Measurements from ENCODE around the gene SSH2.

SSH2 gene

DNA sequence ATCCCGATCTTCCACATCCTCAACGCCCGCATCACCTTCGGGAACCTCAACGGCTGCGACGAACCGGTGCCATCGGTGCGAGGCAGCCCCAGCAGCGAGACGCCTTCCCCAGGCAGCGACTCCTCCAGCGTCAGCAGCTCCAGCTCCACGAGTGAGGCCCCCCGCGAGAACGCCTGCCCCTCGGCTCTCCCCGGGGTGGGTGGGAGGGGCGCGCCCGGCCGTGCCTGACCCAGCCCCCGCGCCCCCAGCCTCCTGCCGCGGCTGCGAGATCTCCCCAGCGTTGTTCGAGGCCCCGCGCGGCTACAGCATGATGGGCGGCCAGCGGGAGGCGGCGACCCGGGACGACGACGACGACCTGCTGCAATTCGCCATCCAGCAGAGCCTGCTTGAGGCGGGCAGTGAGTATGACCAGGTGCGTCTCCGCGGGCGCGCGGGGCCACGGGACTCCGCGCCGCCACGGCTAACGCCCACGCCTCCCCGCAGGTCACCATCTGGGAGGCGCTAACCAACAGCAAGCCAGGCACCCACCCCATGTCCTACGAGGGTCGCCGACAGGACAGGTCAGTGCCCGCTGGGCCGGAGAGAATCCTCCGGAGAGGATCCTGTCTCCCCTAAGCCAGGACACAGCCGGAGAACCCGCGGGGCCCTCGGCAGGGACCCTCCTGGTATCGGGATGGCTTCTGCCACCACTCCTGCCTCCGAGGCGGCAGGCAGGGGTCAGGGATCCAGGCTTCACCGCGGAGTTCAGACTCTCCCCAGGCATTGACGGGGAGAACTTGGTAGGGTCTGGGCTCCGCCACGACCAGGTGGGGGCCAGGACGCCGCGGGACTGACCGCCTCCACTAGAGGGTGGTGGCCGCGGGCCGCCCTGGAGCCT, 317.4 kb downstream of the SSH2 start:
- no peaks in the 10 kb centered on the region for H3K27me3 Mint-ChIP-seq
- H3K9me3 Mint-ChIP-seq (ENCODE audit: low read depth) = no peaks in the 10 kb centered on the region
- H3K4me3 Mint-ChIP-seq = peak overlapping the region; percentile 52
- H3K36me3 Mint-ChIP-seq = no peaks in the 10 kb centered on the region
- H3K4me1 Mint-ChIP-seq (ENCODE audit: low read depth) = peaks cover 32% of the 10 kb centered on the region
- no peak overlapping the region for H3K27ac Mint-ChIP-seq

DNA sequence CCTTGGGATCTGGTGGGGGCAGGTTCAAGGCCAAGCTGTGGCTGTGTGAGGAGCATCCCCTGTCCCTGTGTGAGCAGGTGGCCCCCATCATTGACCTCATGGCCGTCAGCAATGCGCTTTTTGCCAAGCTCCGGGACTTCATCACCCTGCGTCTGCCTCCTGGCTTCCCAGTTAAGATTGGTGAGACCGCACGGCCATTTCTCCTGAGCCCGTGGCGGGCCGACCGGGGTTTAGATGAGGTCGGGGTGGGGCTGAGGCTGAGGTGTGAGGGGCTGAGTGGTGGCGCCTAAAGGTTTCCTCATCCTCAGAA, 318.0 kb downstream of the SSH2 start:
- Mint-ChIP-seq H3K4me1 (ENCODE audit: low read depth) (peaks cover 27% of the 10 kb centered on the region), H3K27ac (no peak overlapping the region)

DNA sequence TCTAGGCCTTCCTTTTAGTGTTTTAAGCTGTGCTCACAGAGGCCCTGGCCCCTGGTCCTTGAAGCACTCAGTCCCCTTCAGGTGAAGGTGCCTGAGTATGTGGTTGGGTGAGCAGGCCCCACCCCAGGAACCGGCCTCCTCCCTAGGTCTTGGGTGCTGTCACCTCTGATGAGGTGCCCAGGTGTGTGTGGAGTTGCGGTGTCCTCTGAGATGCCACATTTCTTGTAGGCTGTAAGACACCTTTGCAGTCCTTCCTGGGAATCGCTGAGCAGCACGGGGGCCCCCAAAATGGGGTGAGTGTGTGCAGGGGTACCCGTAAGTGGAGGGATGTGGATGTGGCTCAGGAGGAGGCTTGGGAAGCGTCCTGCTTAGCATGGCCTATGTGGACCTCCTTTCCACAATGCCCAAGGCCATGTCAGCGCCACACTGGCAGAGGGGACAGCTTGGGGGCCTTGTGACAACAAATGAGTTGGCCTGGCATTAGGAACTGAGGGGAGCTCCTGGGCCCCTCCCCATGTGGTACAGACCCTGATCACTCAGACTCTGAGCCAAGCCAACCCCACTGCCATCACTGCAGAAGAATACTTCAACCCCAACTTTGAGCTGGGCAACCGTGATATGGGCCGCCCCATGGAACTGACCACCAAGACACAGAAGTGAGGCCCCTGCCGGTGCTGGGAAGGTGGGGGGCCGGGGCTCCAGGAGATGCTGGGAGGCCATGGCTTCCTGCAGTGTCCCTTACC, 318.5 kb downstream of the SSH2 start:
- H3K4me1 Mint-ChIP-seq (ENCODE audit: low read depth) = peaks cover 22% of the 10 kb centered on the region
- H3K27ac Mint-ChIP-seq = no peak overlapping the region
- no peak overlapping the region for H3K4me3 Mint-ChIP-seq
- H3K36me3 Mint-ChIP-seq = no peaks in the 10 kb centered on the region
- H3K9me3 Mint-ChIP-seq (ENCODE audit: low read depth) = no peaks in the 10 kb centered on the region
- no peaks in the 10 kb centered on the region for H3K27me3 Mint-ChIP-seq

More for the DNA sequence above, 318.0 kb downstream of the SSH2 start:
- Mint-ChIP-seq H3K27me3 (no peaks in the 10 kb centered on the region), H3K4me3 (no peak overlapping the region), H3K36me3 (no peaks in the 10 kb centered on the region), H3K9me3 (ENCODE audit: low read depth) (no peaks in the 10 kb centered on the region)

DNA sequence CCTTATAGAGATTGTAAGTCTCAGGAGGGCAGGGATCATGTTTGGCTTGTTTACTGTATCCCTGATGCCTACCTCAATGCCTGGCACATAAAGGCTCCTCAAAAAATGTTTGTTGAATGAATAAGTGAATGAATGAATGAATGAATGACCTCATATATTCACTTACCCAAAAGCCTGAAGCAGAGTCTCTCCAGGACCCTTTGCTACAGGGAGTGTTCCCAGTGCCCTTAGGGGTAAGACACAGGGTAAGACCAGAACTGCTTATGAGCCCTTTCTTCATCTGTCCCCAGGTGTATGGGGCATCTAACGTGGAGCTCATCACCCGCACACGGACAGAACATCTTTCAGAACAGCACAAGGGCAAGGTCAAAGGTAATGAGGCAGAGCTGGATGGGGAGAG, 319.6 kb downstream of the SSH2 start:
- H3K27me3 Mint-ChIP-seq = no peaks in the 10 kb centered on the region
- H3K4me1 Mint-ChIP-seq (ENCODE audit: low read depth) = peaks cover 16% of the 10 kb centered on the region
- no peak overlapping the region for H3K4me3 Mint-ChIP-seq
- no peaks in the 10 kb centered on the region for H3K9me3 Mint-ChIP-seq (ENCODE audit: low read depth)
- H3K36me3 Mint-ChIP-seq = no peaks in the 10 kb centered on the region
- no peak overlapping the region for H3K27ac Mint-ChIP-seq

GRCh38 chr17:29608986-29609385, 321.0 kb downstream of the SSH2 start:
- Mint-ChIP-seq H3K27me3 (no peaks in the 10 kb centered on the region), H3K9me3 (ENCODE audit: low read depth) (no peaks in the 10 kb centered on the region), H3K36me3 (no peaks in the 10 kb centered on the region), H3K4me3 (no peak overlapping the region), H3K4me1 (ENCODE audit: low read depth) (peaks cover 3% of the 10 kb centered on the region), H3K27ac (no peak overlapping the region)

DNA sequence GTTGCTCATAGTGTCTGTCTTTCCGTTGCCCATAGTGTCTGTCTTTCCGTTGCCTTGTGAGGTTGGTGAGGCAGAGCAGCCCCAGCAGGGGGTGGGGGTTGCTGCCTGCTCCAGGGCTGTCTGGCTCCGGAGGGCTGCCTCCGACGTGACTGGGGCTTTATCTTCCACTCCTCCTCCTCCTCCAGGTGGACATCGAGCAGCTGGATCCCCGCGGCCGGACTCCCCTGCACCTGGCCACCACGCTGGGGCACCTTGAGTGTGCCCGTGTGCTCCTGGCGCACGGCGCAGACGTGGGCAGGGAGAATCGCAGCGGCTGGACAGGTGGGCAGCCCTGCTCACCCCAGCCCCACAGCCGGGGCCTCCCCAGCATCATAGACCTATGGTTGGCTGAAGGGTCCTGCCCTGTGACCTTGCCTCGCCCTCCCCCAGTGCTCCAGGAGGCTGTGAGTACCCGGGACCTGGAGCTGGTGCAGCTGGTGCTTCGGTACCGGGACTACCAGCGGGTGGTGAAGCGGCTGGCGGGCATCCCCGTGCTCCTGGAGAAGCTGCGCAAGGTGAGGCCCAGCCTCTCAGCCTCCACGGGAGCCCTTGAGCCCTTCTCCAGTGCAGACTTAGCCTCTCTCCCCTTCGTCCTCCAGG, 322.4 kb downstream of the SSH2 start:
- Mint-ChIP-seq H3K27me3 (no peaks in the 10 kb centered on the region), H3K36me3 (no peaks in the 10 kb centered on the region), H3K4me1 (ENCODE audit: low read depth) (no peaks in the 10 kb centered on the region), H3K4me3 (no peak overlapping the region), H3K27ac (no peak overlapping the region), H3K9me3 (ENCODE audit: low read depth) (no peaks in the 10 kb centered on the region)

DNA sequence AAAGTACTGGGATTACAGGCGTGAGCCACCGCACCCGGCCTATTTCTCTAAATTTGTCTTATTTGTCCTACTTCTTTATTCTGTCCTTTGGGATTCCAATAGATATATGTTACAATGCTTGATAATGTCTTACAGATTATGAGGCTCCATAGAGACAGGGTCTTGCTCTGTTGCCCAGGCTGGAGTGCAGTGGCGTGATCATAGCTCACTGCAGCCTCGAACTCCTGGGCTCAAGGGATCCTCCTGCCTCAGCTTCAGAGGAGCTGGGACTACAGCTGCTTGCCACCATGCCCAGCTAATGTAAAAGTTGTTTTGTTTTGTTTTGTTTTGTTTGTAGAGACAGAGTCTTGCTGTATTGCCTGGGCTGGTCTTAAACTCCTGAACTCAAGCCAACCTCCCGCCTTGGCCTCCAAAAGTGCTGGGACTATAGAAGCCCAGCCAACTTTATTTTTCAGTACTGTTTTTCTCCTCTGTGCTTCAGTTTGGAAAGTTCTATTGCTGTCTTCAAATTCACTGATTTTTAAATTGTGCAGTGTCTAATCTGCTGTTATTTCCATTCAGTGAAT, 326.8 kb downstream of the SSH2 start:
- H3K36me3 Mint-ChIP-seq = no peaks in the 10 kb centered on the region
- H3K9me3 Mint-ChIP-seq (ENCODE audit: low read depth) = no peaks in the 10 kb centered on the region
- H3K27me3 Mint-ChIP-seq = no peaks in the 10 kb centered on the region
- H3K4me3 Mint-ChIP-seq = no peak overlapping the region
- no peaks in the 10 kb centered on the region for H3K4me1 Mint-ChIP-seq (ENCODE audit: low read depth)
- no peak overlapping the region for H3K27ac Mint-ChIP-seq

DNA sequence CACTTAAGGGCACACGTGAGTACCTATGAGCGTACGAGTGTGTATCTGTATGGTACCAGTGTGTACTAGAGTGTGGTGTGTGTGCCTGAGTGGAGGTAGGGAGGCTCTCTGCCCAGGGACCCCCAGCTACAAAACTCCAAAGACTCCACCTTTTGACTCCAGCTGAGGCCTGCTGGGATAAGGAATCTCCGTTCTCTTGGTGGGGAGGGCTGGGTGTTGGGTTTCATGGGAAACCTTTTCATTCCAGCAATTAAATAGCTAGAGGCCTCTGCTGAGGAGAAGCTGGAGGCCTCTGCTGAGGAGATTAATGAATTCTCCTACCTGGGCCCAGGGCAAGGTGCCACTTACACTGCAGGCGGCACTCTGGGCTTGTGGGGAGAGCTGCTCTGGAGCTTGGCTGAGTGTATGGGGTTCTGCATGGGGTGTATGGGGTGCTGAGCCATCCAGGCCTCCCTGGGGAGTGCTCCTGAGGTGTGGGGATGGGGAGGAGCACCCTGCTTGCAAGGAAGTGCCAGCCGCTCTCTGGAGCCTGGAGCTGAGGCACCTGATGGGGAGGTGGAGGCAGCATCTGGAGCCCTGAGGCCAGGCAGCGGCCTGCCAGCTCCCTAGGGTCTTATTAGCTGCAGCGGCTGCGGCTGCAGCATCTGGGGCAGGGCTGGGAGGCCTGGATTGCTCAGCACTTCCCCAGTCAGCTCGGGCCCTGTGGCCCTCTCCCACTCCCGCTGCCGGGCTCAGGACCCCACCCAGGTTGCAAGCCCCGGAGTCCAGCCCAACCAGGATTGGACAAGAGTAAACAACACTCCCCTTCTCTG, 332.5 kb downstream of the SSH2 start:
- Mint-ChIP-seq H3K4me3 (no peak overlapping the region), H3K4me1 (ENCODE audit: low read depth) (peaks cover 12% of the 10 kb centered on the region), H3K9me3 (ENCODE audit: low read depth) (no peaks in the 10 kb centered on the region), H3K27me3 (no peaks in the 10 kb centered on the region), H3K27ac (no peak overlapping the region), H3K36me3 (no peaks in the 10 kb centered on the region)

- Mint-ChIP-seq H3K4me3 (no peak overlapping the region), H3K36me3 (no peaks in the 10 kb centered on the region), H3K9me3 (ENCODE audit: low read depth) (no peaks in the 10 kb centered on the region), H3K27me3 (no peaks in the 10 kb centered on the region), H3K4me1 (ENCODE audit: low read depth) (peaks cover 20% of the 10 kb centered on the region), H3K27ac (no peak overlapping the region)
Measured at GRCh38 chr17:29596811-29597210, 333.2 kb downstream of the SSH2 start.

DNA sequence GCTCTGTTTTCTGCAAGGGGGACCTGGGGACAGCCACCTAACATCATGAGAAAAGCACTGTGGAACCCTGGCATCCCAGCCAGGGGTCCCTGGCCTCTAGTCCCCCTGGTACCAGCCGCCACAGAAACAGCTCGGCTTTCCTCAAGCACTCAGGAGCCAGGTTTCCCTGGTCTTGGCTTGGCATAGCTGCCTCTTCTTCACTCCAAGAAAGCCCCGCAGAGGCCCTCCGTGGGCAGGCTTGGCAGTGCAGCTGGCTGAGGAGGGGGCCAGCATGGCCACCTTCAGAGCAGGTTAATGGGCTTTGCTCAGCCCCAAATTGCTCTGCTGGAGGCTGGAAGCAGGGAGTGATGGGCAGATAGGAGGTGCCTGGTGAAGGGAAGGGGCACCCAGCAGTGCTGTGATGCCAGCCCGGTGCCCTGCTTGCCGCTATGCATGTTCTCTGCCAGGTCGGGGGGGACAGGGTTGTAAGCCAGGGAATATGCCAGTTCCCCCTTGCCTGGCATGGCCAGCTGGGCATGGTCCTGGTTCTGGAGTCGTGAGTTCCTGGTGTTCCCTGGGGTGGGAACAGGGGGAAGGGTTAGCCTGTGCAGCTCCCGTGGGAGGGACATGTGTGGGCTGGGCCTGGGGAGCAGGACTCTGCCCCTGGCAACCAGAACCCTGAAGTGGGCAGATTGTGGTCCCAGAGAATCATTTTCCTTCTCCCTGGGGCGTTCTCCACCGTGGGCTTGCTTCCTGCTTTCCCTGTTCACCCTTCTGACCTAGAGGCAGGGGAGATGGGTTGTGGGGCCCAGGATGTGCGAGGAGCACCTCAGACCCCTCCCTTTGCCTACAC, 333.9 kb downstream of the SSH2 start:
- no peak overlapping the region for H3K4me3 Mint-ChIP-seq
- H3K9me3 Mint-ChIP-seq (ENCODE audit: low read depth) = no peaks in the 10 kb centered on the region
- no peaks in the 10 kb centered on the region for H3K27me3 Mint-ChIP-seq
- no peak overlapping the region for H3K27ac Mint-ChIP-seq
- H3K36me3 Mint-ChIP-seq = no peaks in the 10 kb centered on the region
- H3K4me1 Mint-ChIP-seq (ENCODE audit: low read depth) = peaks cover 25% of the 10 kb centered on the region

- no peaks in the 10 kb centered on the region for H3K27me3 Mint-ChIP-seq
- H3K36me3 Mint-ChIP-seq = no peaks in the 10 kb centered on the region
- no peak overlapping the region for H3K27ac Mint-ChIP-seq
- H3K9me3 Mint-ChIP-seq (ENCODE audit: low read depth) = no peaks in the 10 kb centered on the region
- H3K4me1 Mint-ChIP-seq (ENCODE audit: low read depth) = peaks cover 32% of the 10 kb centered on the region
- peak overlapping the region; percentile 79 for H3K4me3 Mint-ChIP-seq
Measured at GRCh38 chr17:29595107-29595942, 334.7 kb downstream of the SSH2 start.

DNA sequence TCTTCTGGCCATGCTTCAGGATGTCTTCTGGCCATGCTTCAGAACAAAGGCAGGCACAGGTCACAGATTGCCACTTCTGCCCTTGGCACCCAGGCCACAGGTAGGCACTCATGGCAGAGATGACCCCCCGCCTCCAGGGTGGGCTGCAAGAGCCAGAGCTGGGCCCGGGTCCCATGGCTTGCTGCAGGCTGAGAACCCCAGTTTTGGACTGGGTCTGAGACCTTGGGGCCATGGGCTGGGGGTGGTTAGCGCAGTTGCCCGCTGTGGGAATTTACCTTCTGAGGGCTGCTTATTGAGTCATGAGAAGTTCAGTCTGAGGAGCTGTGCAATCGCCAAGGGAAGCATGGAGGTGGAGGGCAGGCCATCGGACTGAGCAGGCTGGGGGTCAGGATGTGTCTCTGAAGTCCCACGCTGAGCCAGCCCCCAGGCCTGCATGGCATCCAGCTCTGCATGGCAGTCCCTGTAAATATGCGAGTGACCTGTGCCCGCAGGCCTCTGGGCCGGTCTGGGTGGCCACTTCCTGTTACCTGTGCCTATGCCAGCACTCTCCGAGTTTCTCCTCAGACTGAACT, 335.4 kb downstream of the SSH2 start:
- Mint-ChIP-seq H3K27ac (no peak overlapping the region), H3K36me3 (no peaks in the 10 kb centered on the region), H3K9me3 (ENCODE audit: low read depth) (no peaks in the 10 kb centered on the region)

More for the DNA sequence above, 335.4 kb downstream of the SSH2 start:
- peak overlapping the region; percentile 79 for H3K4me3 Mint-ChIP-seq
- H3K27me3 Mint-ChIP-seq = no peaks in the 10 kb centered on the region
- peaks cover 37% of the 10 kb centered on the region for H3K4me1 Mint-ChIP-seq (ENCODE audit: low read depth)
